Tibial artery (tissue), 4 donors: ENCODE measurements around the gene SYTL2.

Experiments
- DNase-seq, 2 donors: peaks; one replicate each; pipeline ENCODE4 v3.0.0-alpha.2; 2019
- H3K27ac ChIP-seq, 2 donors: fragments of 200-600 bp; sonication (generic) in 1 of 2; 1 replicate in 1 of 2; 2 replicates in 1 of 2; pipeline ENCODE4 v1.5.1; 2018 to 2019; ENCODE audit warnings: mild to moderate bottlenecking in 1 of 2
- H3K27me3 ChIP-seq, 2 donors: fragments of 200-600 bp; sonication (generic) in 1 of 2; one replicate each; pipeline versions ENCODE4 v1.5.1 to v1.6.0; 2016 to 2019
- H3K36me3 ChIP-seq, 3 donors: fragments of 200-600 bp; sonication (generic) in 2 of 3; one replicate each; pipeline ENCODE4 v1.5.1; 2016 to 2019; ENCODE audit warnings: mild to moderate bottlenecking in 2 of 3
- H3K4me1 ChIP-seq, 4 donors: fragments of 200-600 bp; sonication (generic) in 2 of 4; 1 replicate in 3 of 4; 2 replicates in 1 of 4; pipeline ENCODE4 v1.5.1; 2016 to 2019
- H3K4me3 ChIP-seq, 2 donors: fragments of 200-600 bp; sonication (generic) in 1 of 2; 1 replicate in 1 of 2; 2 replicates in 1 of 2; pipeline ENCODE4 v1.5.1; 2018 to 2019; ENCODE audit warnings: mild to moderate bottlenecking in 2 of 2
- H3K9me3 ChIP-seq, 3 donors: fragments of 200-600 bp; sonication (generic) in 1 of 3; one replicate each; pipeline ENCODE4 v1.5.1; 2016 to 2019
- intact Hi-C: fragments of 100-400 bp; cut with DNase I; formaldehyde crosslinking; loops from one replicate; pipeline ENCODE4 v1.15.0; 2023; ENCODE audit warnings: low total_unique reads
- TF ChIP-seq, protein P1 (sequence below), 2 experiments: fragments of 200-600 bp in 1 of 2; fragments of 450-650 bp in 1 of 2; IDR thresholded peaks; one replicate each; pipeline ENCODE4 v1.5.1; 2017 to 2019; ENCODE audit warnings: antibody characterized with exemption in 2 of 2, mild to moderate bottlenecking in 1 of 2, moderate library complexity in 1 of 2

SYTL2 gene

GRCh38 chr11:85764796-85765195 lies 46.1 kb downstream of the SYTL2 start:
- H3K4me1 ChIP-seq = peaks cover 0 to 74% (median 23%) of the 10 kb centered on the region in 4 donors
- no peaks in the 10 kb centered on the region for H3K27me3 ChIP-seq
- TF ChIP-seq, protein P1, sequence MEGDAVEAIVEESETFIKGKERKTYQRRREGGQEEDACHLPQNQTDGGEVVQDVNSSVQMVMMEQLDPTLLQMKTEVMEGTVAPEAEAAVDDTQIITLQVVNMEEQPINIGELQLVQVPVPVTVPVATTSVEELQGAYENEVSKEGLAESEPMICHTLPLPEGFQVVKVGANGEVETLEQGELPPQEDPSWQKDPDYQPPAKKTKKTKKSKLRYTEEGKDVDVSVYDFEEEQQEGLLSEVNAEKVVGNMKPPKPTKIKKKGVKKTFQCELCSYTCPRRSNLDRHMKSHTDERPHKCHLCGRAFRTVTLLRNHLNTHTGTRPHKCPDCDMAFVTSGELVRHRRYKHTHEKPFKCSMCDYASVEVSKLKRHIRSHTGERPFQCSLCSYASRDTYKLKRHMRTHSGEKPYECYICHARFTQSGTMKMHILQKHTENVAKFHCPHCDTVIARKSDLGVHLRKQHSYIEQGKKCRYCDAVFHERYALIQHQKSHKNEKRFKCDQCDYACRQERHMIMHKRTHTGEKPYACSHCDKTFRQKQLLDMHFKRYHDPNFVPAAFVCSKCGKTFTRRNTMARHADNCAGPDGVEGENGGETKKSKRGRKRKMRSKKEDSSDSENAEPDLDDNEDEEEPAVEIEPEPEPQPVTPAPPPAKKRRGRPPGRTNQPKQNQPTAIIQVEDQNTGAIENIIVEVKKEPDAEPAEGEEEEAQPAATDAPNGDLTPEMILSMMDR (IDR thresholded peaks at IDR 0.05) = no peak
- H3K36me3 ChIP-seq = no peaks in the 10 kb centered on the region
- intact Hi-C loops = no loop called here
- H3K4me3 ChIP-seq = no peak overlapping the region
- H3K9me3 ChIP-seq = peaks cover 0 to 7% (median 0%) of the 10 kb centered on the region in 3 donors
- no peak for DNase-seq
- peak overlapping the region in 1 of 2 donors; percentile 8 for H3K27ac ChIP-seq

- intact Hi-C loops = no loop called here
- Histone ChIP-seq H3K9me3 (no peaks in the 10 kb centered on the region), H3K36me3 (no peaks in the 10 kb centered on the region), H3K4me1 (peaks cover 0 to 83% (median 25%) of the 10 kb centered on the region in 4 donors), H3K27me3 (no peaks in the 10 kb centered on the region), H3K27ac (peak overlapping the region in 1 of 2 donors; percentile 49), H3K4me3 (no peak overlapping the region)
- DNase-seq = no peak
- TF ChIP-seq, protein P1 (IDR thresholded peaks at IDR 0.05) = no peak
These were observed 48.7 kb downstream of the SYTL2 start for GRCh38 chr11:85762226-85762625.

DNA sequence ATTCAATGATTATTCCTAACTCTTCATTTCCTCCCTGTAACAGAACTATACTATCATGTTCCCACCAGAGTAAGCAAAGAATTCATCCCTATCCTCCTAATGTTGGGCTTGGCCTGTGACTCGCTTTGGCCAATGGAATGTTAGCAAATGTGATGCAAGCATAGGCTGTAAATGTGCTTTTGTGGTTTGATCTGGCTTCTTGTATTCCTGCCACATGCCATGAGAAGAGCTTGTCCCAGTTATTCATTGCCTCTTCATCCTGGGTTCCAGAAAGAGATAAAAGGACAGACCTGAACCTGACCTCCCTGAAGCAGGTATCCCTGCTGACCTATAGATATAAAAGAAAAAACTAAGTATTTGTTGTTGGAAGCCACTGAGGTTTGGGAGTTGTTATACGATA lies 51.0 kb downstream of the SYTL2 start:
- Histone ChIP-seq H3K9me3 (no peaks in the 10 kb centered on the region), H3K36me3 (no peaks in the 10 kb centered on the region), H3K27me3 (no peaks in the 10 kb centered on the region), H3K4me1 (peaks cover 0 to 79% (median 25%) of the 10 kb centered on the region in 4 donors), H3K27ac (peak overlapping the region; percentile 13 to 49), H3K4me3 (no peak overlapping the region)
- TF ChIP-seq, protein P1 (IDR thresholded peaks at IDR 0.05) = no peak
- DNase-seq = no peak
- intact Hi-C loops = no loop called here

DNA sequence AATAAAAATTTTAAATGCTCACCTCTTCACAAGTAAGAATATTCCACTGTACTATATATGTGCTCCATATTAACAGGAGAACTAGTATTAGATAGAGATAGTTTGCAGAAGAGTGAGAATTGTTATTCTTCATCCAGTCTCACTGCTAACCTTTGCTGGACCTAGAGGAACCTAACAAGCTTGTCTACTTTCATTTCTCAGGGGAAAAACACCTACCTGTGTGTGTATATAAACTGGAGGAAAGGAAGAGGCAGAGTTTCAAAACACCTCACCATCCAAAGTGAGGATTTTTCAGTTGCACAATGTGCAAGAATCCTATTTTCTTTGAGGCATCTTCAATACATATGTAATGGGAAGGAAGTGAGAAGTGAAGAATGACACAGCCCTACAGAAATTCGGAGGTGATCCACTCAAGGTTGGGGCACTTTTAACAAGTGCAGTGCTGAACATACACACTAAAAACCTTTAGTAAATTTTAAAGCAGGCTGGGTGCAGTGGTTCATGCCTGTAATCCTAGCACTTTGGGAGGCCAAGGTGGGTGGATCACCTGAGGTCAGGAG lies 52.4 kb downstream of the SYTL2 start:
- Histone ChIP-seq H3K9me3 (no peaks in the 10 kb centered on the region), H3K4me3 (no peak overlapping the region), H3K27me3 (no peaks in the 10 kb centered on the region), H3K27ac (peak overlapping the region in 1 of 2 donors; percentile 64), H3K36me3 (no peaks in the 10 kb centered on the region), H3K4me1 (peaks cover 0 to 71% (median 25%) of the 10 kb centered on the region in 4 donors)
- TF ChIP-seq, protein P1 (IDR thresholded peaks at IDR 0.05) = no peak
- no peak for DNase-seq
- intact Hi-C loops = no loop called here

DNA sequence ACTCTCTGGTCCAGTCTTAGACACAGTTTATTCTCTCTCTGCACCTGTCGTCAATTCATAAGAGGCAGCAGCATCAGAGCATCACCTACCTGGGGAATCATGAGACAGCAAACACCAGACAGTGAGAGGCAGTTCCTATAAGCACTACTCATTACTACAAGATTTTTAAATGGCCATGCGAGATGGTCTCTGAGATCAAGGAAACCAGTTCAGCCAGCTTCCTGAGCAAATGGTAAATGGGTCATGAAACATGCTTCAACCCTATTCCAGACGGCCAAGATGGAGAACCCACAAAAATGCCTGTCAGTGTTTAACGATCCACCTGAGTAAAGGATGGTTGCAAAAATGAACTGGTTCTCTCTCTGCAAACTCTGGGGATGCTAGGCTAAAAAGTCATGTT lies 52.9 kb downstream of the SYTL2 start:
- Histone ChIP-seq H3K36me3 (no peaks in the 10 kb centered on the region), H3K9me3 (no peaks in the 10 kb centered on the region), H3K4me1 (peaks cover 0 to 67% (median 25%) of the 10 kb centered on the region in 4 donors), H3K27me3 (no peaks in the 10 kb centered on the region), H3K4me3 (no peak overlapping the region), H3K27ac (peak overlapping the region; percentile 49 to 64)
- TF ChIP-seq, protein P1 (IDR thresholded peaks at IDR 0.05) = no peak
- intact Hi-C loops = no loop called here
- no peak for DNase-seq
